GM12878 (cell line): ENCODE results near the gene KCNN1. TPM values are rescaled to one million over a fixed set of nuclear protein-coding genes. Genes with fewer than 3 reads are reported as not detected.

Experiments used
- HDAC2 ChIP-seq: fragments of 200-600 bp; sonication (generic); IDR thresholded peaks from 2 replicates; pipeline ENCODE4 v1.6.1; 2017
- HSF1 ChIP-seq: fragments of 150-350 bp; IDR thresholded peaks from 2 replicates; pipeline ENCODE4 v1.6.1; 2014; ENCODE audit warnings: mild to moderate bottlenecking, low read depth, low read length
- KAT2A ChIP-seq: conservative IDR thresholded peaks from 2 replicates; pipeline ENCODE4 v1.6.1; 2011; ENCODE audit warnings: low read depth, low read length; ENCODE audit not compliant: control insufficient read depth
- POLR2A ChIP-seq: IDR thresholded peaks from 2 replicates; pipeline ENCODE4 v1.6.1; 2011; ENCODE audit warnings: low read depth, mild to moderate bottlenecking, low read length
- REST ChIP-seq: IDR thresholded peaks from 2 replicates; pipeline ENCODE4 v1.6.1; 2012; ENCODE audit warnings: mild to moderate bottlenecking, low read depth, low read length
- SUPT20H ChIP-seq: IDR thresholded peaks from 2 replicates; pipeline ENCODE4 v1.6.1; 2011; ENCODE audit warnings: low read depth, mild to moderate bottlenecking, low read length, moderate library complexity, borderline replicate concordance; ENCODE audit not compliant: control insufficient read depth
- TAF1 ChIP-seq: IDR thresholded peaks from 2 replicates; pipeline ENCODE4 v1.6.1; 2011; ENCODE audit warnings: mild to moderate bottlenecking, low read depth, low read length, borderline replicate concordance
- polyA plus RNA-seq, 11 experiments: library from polyadenylated mRNA; depleted of rRNA in 4 of 11; unstranded in 6 of 11; stranded (reverse) in 5 of 11; fragments of >200 nt; fragmentation: Nextera tagmentation in 4 of 11; fragmentation: Illumina TruSeq in 1 of 11; extraction: Ambion mirVana in 4 of 11; extraction: Trizol in 1 of 11; gene quantifications; 1 replicate in 1 of 11; 2 replicates in 10 of 11; pipeline versions ENCODE4 v1.2.1 to v1.2.3, GENCODE V29; 2011 to 2016; ENCODE audit warnings: inconsistent platforms in 2 of 11, missing spikeins in 2 of 11, low read depth in 1 of 11
- total RNA-seq, 4 experiments: library from RNA; depleted of rRNA in 3 of 4; stranded (reverse); fragments of >200 nt in 3 of 4; fragmentation: Illumina TruSeq in 1 of 4; extraction: Trizol in 1 of 4; gene quantifications; 2 replicates each; pipeline versions ENCODE4 v1.2.1 to v1.2.3, GENCODE V29; 2013 to 2021
- TF ChIP-seq, protein P1 (sequence below): fragments of 450-650 bp; IDR thresholded peaks from 2 replicates; pipeline ENCODE4 v1.6.1; 2017; ENCODE audit warnings: mild to moderate bottlenecking

KCNN1 gene
- total and polyA plus RNA-seq, 10 of the 15 experiments (the other 5 are each of a cell fraction or from before 2014, with no cell fraction given): 0.02 to 0.95 (median 0.16) TPM; not detected in 1

GRCh38 chr19:18041054-18041453 is 74.1 kb downstream of the KCNN1 start (continued):
- TF ChIP-seq, protein P1, sequence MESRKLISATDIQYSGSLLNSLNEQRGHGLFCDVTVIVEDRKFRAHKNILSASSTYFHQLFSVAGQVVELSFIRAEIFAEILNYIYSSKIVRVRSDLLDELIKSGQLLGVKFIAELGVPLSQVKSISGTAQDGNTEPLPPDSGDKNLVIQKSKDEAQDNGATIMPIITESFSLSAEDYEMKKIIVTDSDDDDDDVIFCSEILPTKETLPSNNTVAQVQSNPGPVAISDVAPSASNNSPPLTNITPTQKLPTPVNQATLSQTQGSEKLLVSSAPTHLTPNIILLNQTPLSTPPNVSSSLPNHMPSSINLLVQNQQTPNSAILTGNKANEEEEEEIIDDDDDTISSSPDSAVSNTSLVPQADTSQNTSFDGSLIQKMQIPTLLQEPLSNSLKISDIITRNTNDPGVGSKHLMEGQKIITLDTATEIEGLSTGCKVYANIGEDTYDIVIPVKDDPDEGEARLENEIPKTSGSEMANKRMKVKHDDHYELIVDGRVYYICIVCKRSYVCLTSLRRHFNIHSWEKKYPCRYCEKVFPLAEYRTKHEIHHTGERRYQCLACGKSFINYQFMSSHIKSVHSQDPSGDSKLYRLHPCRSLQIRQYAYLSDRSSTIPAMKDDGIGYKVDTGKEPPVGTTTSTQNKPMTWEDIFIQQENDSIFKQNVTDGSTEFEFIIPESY: no peak
- no peak for TF ChIP-seq POLR2A
- no peak for TF ChIP-seq HSF1
- TF ChIP-seq REST: no peak
- TF ChIP-seq SUPT20H: no peak
- no peak for TF ChIP-seq TAF1
- no peak for TF ChIP-seq KAT2A
- TF ChIP-seq HDAC2: no peak
